Measurements from ENCODE around the gene SMIM11.
"Not testable (repeated sequence)": the region's sequence is repeated elsewhere in the genome, so short reads cannot be mapped to it uniquely, and the experiment has no call there.

The SMIM11 gene

GRCh38 chr21:34355570-34355969 lies 19.7 kb upstream of the SMIM11 start:
- no peak for DNase-seq (ENCODE audit: low read depth)

- DNase-seq (ENCODE audit: low read depth), result no peak
Observed at GRCh38 chr21:34357889-34358288, 17.4 kb upstream of the SMIM11 start.

- no peak for DNase-seq (ENCODE audit: low read depth)
Observed at GRCh38 chr21:34358866-34359265, 16.4 kb upstream of the SMIM11 start.

GRCh38 chr21:34360488-34361241 lies 14.6 kb upstream of the SMIM11 start:
- DNase-seq (ENCODE audit: low read depth), result no peak

- DNase-seq (ENCODE audit: low read depth), result no peak
Observed at GRCh38 chr21:34362136-34362444, 13.2 kb upstream of the SMIM11 start.

GRCh38 chr21:34362670-34363069 lies 12.6 kb upstream of the SMIM11 start:
- DNase-seq (ENCODE audit: low read depth), result no peak

GRCh38 chr21:34363733-34364132 lies 11.6 kb upstream of the SMIM11 start, which contains the start of gene KCNE2:
TSS of gene KCNE2 (plus strand) at chr21:34364006. CDS start at chr21:34370479, 6,473 bp downstream.
- DNase-seq (ENCODE audit: low read depth), result no peak

- DNase-seq (ENCODE audit: low read depth), result no peak
Observed at GRCh38 chr21:34364921-34365320, 10.4 kb upstream of the SMIM11 start.

GRCh38 chr21:34365809-34366208 lies 9.5 kb upstream of the SMIM11 start:
- DNase-seq (ENCODE audit: low read depth), result no peak

- peak; percentile 26 for DNase-seq (ENCODE audit: low read depth)
Observed at GRCh38 chr21:34367320-34367935, 7.9 kb upstream of the SMIM11 start.

GRCh38 chr21:34369741-34370140 lies 5.6 kb upstream of the SMIM11 start:
- no peak for DNase-seq (ENCODE audit: low read depth)

GRCh38 chr21:34372321-34372720 lies 3.0 kb upstream of the SMIM11 start:
- DNase-seq (ENCODE audit: low read depth), result no peak

- DNase-seq (ENCODE audit: low read depth), result not testable (repeated sequence)
Observed at GRCh38 chr21:34374462-34374861, 845 bp upstream of the SMIM11 start.

- not testable (repeated sequence) for DNase-seq (ENCODE audit: low read depth)
Observed at GRCh38 chr21:34375619-34375972, 289 bp downstream of the SMIM11 start.

- not testable (repeated sequence) for DNase-seq (ENCODE audit: low read depth)
Observed at GRCh38 chr21:34383138-34383537, 7.8 kb downstream of the SMIM11 start.

- DNase-seq (ENCODE audit: low read depth), result not testable (repeated sequence)
Observed at GRCh38 chr21:34383724-34384415, 8.6 kb downstream of the SMIM11 start.

- not testable (repeated sequence) for DNase-seq (ENCODE audit: low read depth)
Observed at GRCh38 chr21:34400522-34400921, 25.2 kb downstream of the SMIM11 start.

GRCh38 chr21:34404742-34405141 lies 29.4 kb downstream of the SMIM11 start:
- DNase-seq (ENCODE audit: low read depth), result not testable (repeated sequence)

GRCh38 chr21:34405686-34406085 lies 30.4 kb downstream of the SMIM11 start:
- not testable (repeated sequence) for DNase-seq (ENCODE audit: low read depth)

- not testable (repeated sequence) for DNase-seq (ENCODE audit: low read depth)
Observed at GRCh38 chr21:34406102-34406501, 30.8 kb downstream of the SMIM11 start.

- DNase-seq (ENCODE audit: low read depth), result not testable (repeated sequence)
Observed at GRCh38 chr21:34406676-34407075, 31.4 kb downstream of the SMIM11 start.

GRCh38 chr21:34407294-34407693 lies 32.0 kb downstream of the SMIM11 start:
- DNase-seq (ENCODE audit: low read depth), result not testable (repeated sequence)

- not testable (repeated sequence) for DNase-seq (ENCODE audit: low read depth)
Observed at GRCh38 chr21:34417448-34418077, 42.3 kb downstream of the SMIM11 start.
